Thoracic aorta (tissue), 2 donors: ENCODE data around the gene CDRT4. TPM values are rescaled to one million over a fixed set of nuclear protein-coding genes. Genes with fewer than 3 reads are reported as not detected.

Experiments
- ATAC-seq: fragments of 150-250 bp; one replicate; pipeline ENCODE4 v1.8.0; 2017; ENCODE audit warnings: low read depth; ENCODE audit not compliant: insufficient number of reproducible peaks, low FRiP score
- DNase-seq: peaks from one replicate; pipeline ENCODE4 v3.0.0-alpha.2; 2020; ENCODE audit warnings: low spot score
- H3K27ac ChIP-seq, 2 donors: fragments of 200-600 bp; sonication (generic); 1 replicate in 1 of 2; 2 replicates in 1 of 2; pipeline ENCODE4 v1.5.1; 2016; ENCODE audit warnings: mild to moderate bottlenecking in 2 of 2, moderate library complexity in 2 of 2
- H3K27me3 ChIP-seq: fragments of 200-600 bp; sonication (generic); replicated peaks from 2 replicates; pipeline ENCODE4 v1.6.0; 2016; ENCODE audit warnings: mild to moderate bottlenecking; ENCODE audit not compliant: insufficient read depth
- H3K36me3 ChIP-seq: fragments of 200-600 bp; sonication (generic); one replicate; pipeline ENCODE4 v1.5.1; 2016
- H3K4me1 ChIP-seq, 2 donors: fragments of 200-600 bp; sonication (generic); 1 replicate in 1 of 2; 2 replicates in 1 of 2; pipeline versions ENCODE4 v1.5.1 to v1.6.0; 2016; ENCODE audit warnings: low read depth in 2 of 2, mild to moderate bottlenecking in 1 of 2; ENCODE audit not compliant: control insufficient read depth in 1 of 2
- H3K4me3 ChIP-seq: fragments of 200-600 bp; sonication (generic); 2 replicates; pipeline ENCODE4 v1.5.1; 2016; ENCODE audit warnings: mild to moderate bottlenecking
- H3K9me3 ChIP-seq: fragments of 200-600 bp; sonication (generic); 2 replicates; pipeline ENCODE4 v1.5.1; 2016
- CTCF ChIP-seq: fragments of 200-600 bp; sonication (generic); IDR thresholded peaks from one replicate; pipeline ENCODE4 v1.5.1; 2019; ENCODE audit warnings: antibody characterized with exemption
- total RNA-seq, 2 donors: library from RNA; depleted of rRNA; stranded (reverse); fragments of >200 nt; gene quantifications; one replicate each; pipeline versions ENCODE4 v1.1.0 to v1.2.3, GENCODE V29; 2016

CDRT4 gene
- total RNA-seq, 2 donors from 2014 or later: 13.5 to 22.2 TPM

GRCh38 chr17:15411384-15412198 is 55.8 kb downstream of the CDRT4 start:
- H3K4me1 ChIP-seq: peaks cover 10 to 36% of the 10 kb centered on the region in 2 donors
- H3K27me3 ChIP-seq: no peaks in the 10 kb centered on the region
- H3K4me3 ChIP-seq: no peak overlapping the region
- H3K9me3 ChIP-seq: no peaks in the 10 kb centered on the region
- TF ChIP-seq CTCF: no peak
- peak overlapping the region; percentile 1 to 13 for H3K27ac ChIP-seq
- no peaks in the 10 kb centered on the region for H3K36me3 ChIP-seq
- DNase-seq (no peak), ATAC-seq (no peak)

- peak; percentile 50 for ATAC-seq
- H3K9me3 ChIP-seq: no peaks in the 10 kb centered on the region
- no peaks in the 10 kb centered on the region for H3K27me3 ChIP-seq
- H3K36me3 ChIP-seq: no peaks in the 10 kb centered on the region
- H3K27ac ChIP-seq: peak overlapping the region; percentile 54 to 71
- peak overlapping the region; percentile 58 for H3K4me3 ChIP-seq
- H3K4me1 ChIP-seq: peaks cover 10 to 31% of the 10 kb centered on the region in 2 donors
- no peak for TF ChIP-seq CTCF
- DNase-seq: no peak
Measured at GRCh38 chr17:15409721-15410250, 57.6 kb downstream of the CDRT4 start.

GRCh38 chr17:15408803-15409202 is 58.6 kb downstream of the CDRT4 start:
- no peak overlapping the region for H3K4me3 ChIP-seq
- no peaks in the 10 kb centered on the region for H3K27me3 ChIP-seq
- peak overlapping the region; percentile 54 to 71 for H3K27ac ChIP-seq
- H3K4me1 ChIP-seq: peaks cover 16 to 39% of the 10 kb centered on the region in 2 donors
- no peak for TF ChIP-seq CTCF
- ATAC-seq (no peak), DNase-seq (no peak)
- no peaks in the 10 kb centered on the region for H3K36me3 ChIP-seq
- H3K9me3 ChIP-seq: no peaks in the 10 kb centered on the region

- Histone ChIP-seq H3K4me1 (peaks cover 16 to 36% of the 10 kb centered on the region in 2 donors), H3K4me3 (no peak overlapping the region), H3K27me3 (no peaks in the 10 kb centered on the region), H3K36me3 (no peaks in the 10 kb centered on the region), H3K9me3 (no peaks in the 10 kb centered on the region), H3K27ac (no peak overlapping the region)
- DNase-seq (no peak), ATAC-seq (no peak)
- TF ChIP-seq CTCF: no peak
Measured at GRCh38 chr17:15406081-15406480, 61.3 kb downstream of the CDRT4 start.

- DNase-seq: no peak
- H3K4me1 ChIP-seq: peaks cover 10 to 29% of the 10 kb centered on the region in 2 donors
- no peaks in the 10 kb centered on the region for H3K9me3 ChIP-seq
- no peaks in the 10 kb centered on the region for H3K36me3 ChIP-seq
- no peak overlapping the region for H3K4me3 ChIP-seq
- ATAC-seq: no peak
- no peak overlapping the region for H3K27ac ChIP-seq
- H3K27me3 ChIP-seq: no peaks in the 10 kb centered on the region
- TF ChIP-seq CTCF: no peak
Measured at GRCh38 chr17:15405058-15405415, 62.4 kb downstream of the CDRT4 start.
